ENCODE results near the gene AMOT.
"Not testable (repeated sequence)": the region's sequence is repeated elsewhere in the genome, so short reads cannot be mapped to it uniquely, and the experiment has no call there.

The AMOT gene

GRCh38 chrX:112840382-112841113, at the start of gene AMOT:
Gene AMOT (minus strand): TSS chrX:112840831. CDS start chrX:112823126, 17,705 bp downstream.
- peak; percentile 81 for DNase-seq
- in situ Hi-C loops (cut with HindIII; ENCODE audit: low pct_ligation_motif_present, low pct_unique_long_range_greater_than_20kb, low sequenced_read_pairs) = no loop called here

DNA sequence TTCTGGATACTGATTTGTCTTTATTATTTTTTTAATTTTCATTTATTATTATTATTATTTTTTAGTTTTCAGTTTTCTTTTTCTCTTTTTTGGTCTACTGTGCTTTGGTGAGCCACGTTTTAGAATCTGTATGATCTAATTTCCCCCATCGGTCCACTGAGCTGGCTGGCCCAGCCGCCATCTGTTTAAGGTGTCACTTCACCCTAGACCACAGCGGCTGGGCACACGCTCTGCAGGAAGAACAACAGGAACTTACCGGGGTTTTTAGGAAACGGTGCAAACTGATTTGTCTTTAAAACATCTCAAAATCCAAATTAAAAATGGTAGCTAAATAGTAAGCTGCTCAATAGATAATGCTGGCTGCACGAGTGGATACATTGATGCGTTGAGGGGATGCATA, 48.8 kb upstream of the AMOT start:
- DNase-seq = no peak
- in situ Hi-C loops (cut with HindIII; ENCODE audit: low pct_ligation_motif_present, low pct_unique_long_range_greater_than_20kb, low sequenced_read_pairs) = no loop called here

DNA sequence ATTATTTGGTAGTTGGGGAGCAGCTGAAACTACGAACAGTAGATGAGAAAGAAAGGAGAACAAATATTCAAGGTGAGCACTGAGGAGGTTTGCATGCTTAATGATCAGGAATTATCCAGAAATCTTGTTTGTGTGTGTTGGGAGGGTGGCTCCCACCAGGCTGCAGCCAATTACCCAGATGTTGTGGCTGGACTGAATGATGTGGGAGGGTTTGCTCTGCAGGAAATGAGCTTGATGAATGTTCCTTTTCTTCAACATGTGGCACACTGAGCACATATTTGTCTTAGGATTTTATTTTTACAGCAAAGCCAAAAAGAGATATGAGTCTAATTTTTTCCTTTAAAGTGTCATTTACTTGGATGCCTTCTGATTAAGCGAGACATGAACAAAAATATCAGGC, 48.3 kb upstream of the AMOT start:
- no peak for DNase-seq
- in situ Hi-C loops (cut with HindIII; ENCODE audit: low pct_ligation_motif_present, low pct_unique_long_range_greater_than_20kb, low sequenced_read_pairs) = no loop called here

- no peak for DNase-seq
- in situ Hi-C loops (cut with HindIII; ENCODE audit: low pct_ligation_motif_present, low pct_unique_long_range_greater_than_20kb, low sequenced_read_pairs) = no loop called here
These were observed 37.1 kb upstream of the AMOT start for GRCh38 chrX:112877771-112878173.

- in situ Hi-C loops (cut with HindIII; ENCODE audit: low pct_ligation_motif_present, low pct_unique_long_range_greater_than_20kb, low sequenced_read_pairs) = no loop called here
- no peak for DNase-seq
These were observed 34.0 kb upstream of the AMOT start for GRCh38 chrX:112874614-112875013.

- in situ Hi-C loops (cut with HindIII; ENCODE audit: low pct_ligation_motif_present, low pct_unique_long_range_greater_than_20kb, low sequenced_read_pairs) = no loop called here
- no peak for DNase-seq
These were observed 33.5 kb upstream of the AMOT start for GRCh38 chrX:112874175-112874574.

DNA sequence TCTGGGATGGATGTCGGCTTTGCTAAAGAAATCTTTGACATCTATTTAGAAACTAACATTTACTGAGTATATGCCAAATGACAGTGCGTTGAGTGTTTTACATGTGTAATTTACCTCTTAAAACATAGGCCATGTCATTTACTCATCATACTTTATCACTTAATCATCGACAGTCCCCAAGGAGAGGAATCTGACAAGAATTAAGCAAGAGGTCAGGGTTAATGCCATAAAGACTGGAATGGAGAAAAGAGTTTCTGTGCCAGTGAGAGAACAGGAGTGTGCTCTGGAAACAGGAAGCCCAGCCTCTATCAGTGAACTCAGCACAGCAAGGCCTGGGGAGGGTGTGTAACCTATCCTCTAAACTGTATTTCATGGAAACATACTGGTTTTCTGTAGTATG, 28.0 kb upstream of the AMOT start:
- in situ Hi-C loops (cut with HindIII; ENCODE audit: low pct_ligation_motif_present, low pct_unique_long_range_greater_than_20kb, low sequenced_read_pairs) = no loop called here

DNA sequence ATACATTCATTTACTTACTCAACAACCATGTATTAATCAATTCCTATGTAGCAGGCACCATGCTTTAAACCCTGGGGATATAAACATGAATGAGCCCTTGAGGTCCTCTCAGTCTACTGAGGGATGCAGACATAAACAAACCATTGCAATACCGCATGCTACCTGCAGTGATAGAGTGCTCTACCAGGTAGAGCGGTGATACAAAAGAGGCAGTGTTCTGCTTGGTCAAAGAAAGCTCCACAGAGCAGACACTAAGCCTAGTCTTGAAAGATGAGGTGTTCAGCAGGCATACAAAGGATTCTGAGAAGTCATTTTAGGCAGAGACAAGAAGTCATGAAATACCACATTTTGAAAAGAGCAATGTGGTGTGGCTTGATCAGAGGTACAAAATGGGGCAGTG, 26.9 kb upstream of the AMOT start:
- in situ Hi-C loops (cut with HindIII; ENCODE audit: low pct_ligation_motif_present, low pct_unique_long_range_greater_than_20kb, low sequenced_read_pairs) = no loop called here
- DNase-seq = no peak

More for the DNA sequence above, 28.0 kb upstream of the AMOT start:
- no peak for DNase-seq

GRCh38 chrX:112866175-112866574, 25.5 kb upstream of the AMOT start:
- in situ Hi-C loops (cut with HindIII; ENCODE audit: low pct_ligation_motif_present, low pct_unique_long_range_greater_than_20kb, low sequenced_read_pairs) = no loop called here
- no peak for DNase-seq

- DNase-seq = no peak
- in situ Hi-C loops (cut with HindIII; ENCODE audit: low pct_ligation_motif_present, low pct_unique_long_range_greater_than_20kb, low sequenced_read_pairs) = no loop called here
These were observed 24.9 kb upstream of the AMOT start for GRCh38 chrX:112865464-112866025.

- in situ Hi-C loops (cut with HindIII; ENCODE audit: low pct_ligation_motif_present, low pct_unique_long_range_greater_than_20kb, low sequenced_read_pairs) = no loop called here
These were observed 23.2 kb upstream of the AMOT start for GRCh38 chrX:112863850-112864249.

DNA sequence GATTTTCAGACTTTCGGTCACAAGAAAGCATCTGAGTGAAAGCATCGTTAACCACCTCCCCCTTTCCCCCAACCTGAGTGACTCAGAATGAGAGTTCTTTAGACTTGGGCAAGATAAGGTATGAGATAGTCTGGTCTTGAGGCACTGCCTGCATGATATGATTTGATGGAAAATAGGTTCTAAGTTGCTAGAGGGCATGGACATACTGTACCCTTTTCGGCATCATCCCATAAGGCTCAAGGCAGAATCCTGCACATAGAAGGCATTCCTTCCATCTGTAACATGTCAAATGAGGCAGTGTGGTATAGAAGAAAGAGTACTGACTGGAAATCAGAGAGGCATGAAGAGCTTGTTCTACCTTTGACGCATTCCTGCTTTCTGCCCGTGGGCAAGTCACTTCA, 16.8 kb upstream of the AMOT start:
- in situ Hi-C loops (cut with HindIII; ENCODE audit: low pct_ligation_motif_present, low pct_unique_long_range_greater_than_20kb, low sequenced_read_pairs) = no loop called here
- no peak for DNase-seq

More at GRCh38 chrX:112863850-112864249, 23.2 kb upstream of the AMOT start:
- no peak for DNase-seq

DNA sequence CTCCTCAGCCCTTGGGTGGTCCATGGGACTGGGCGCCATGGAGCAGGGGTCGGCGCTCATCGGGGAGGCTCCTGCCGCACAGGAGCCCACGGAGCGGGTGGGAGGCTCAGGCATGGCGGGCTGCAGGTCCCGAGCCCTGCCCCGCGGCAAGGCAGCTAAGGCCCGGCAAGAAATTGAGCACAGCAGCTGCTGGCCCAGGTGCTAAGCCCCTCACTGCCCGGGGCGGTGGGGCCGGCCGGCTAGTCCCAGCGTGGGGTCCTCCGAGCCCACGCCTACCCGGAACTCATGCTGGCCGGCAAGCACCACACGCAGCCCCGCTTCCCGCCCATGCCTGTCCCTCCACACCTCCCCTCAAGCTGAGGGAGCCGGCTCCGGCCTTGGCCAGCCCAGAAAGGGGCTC, 14.3 kb upstream of the AMOT start:
- DNase-seq; in situ Hi-C loops (cut with HindIII; ENCODE audit: low pct_ligation_motif_present, low pct_unique_long_range_greater_than_20kb, low sequenced_read_pairs): not testable (repeated sequence)

DNA sequence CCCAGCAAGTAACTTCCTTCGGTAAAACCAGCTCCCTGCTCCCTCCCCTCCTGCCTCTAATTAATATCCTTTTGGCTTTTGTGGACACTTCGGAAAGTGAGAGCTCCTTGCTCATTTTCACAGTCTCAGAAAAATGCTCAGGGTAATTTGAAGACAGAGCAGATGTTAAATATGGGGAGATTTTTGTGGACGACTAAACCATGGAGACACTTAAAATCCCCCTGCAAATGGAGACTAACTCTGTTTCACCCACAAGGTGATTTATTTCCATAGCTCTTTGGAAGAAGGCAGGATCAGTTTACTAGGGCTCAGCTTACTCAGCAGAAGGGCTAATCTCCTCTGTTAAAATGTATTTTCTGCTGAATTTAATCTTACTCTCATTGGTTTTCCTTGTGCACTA, 12.2 kb upstream of the AMOT start:
- in situ Hi-C loops (cut with HindIII; ENCODE audit: low pct_ligation_motif_present, low pct_unique_long_range_greater_than_20kb, low sequenced_read_pairs) = no loop called here
- DNase-seq = no peak

- in situ Hi-C loops (cut with HindIII; ENCODE audit: low pct_ligation_motif_present, low pct_unique_long_range_greater_than_20kb, low sequenced_read_pairs) = no loop called here
- no peak for DNase-seq
These were observed 11.2 kb upstream of the AMOT start for GRCh38 chrX:112851806-112852205.

- no peak for DNase-seq
- in situ Hi-C loops (cut with HindIII; ENCODE audit: low pct_ligation_motif_present, low pct_unique_long_range_greater_than_20kb, low sequenced_read_pairs) = no loop called here
These were observed 10.6 kb upstream of the AMOT start for GRCh38 chrX:112851161-112851779.

DNA sequence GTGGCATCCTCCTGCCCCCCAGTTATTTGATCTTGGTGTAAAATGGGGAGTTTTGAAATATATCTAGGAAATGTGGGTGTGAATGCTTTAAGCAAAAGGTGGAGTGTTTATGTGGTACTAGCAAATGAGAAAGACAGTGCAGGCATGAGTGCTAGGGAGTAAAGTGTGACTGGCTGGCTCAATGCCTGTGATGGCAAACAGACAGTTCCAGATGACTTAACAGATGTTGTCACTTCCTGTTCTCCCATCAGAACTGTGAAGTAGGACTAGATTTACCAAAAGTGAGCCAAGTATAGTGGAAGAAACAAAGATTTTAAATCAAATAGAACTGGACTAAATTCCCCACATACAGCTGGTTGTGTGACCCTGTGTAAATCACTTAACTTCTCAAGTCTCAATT, 8.4 kb upstream of the AMOT start:
- no peak for DNase-seq
- in situ Hi-C loops (cut with HindIII; ENCODE audit: low pct_ligation_motif_present, low pct_unique_long_range_greater_than_20kb, low sequenced_read_pairs) = no loop called here

DNA sequence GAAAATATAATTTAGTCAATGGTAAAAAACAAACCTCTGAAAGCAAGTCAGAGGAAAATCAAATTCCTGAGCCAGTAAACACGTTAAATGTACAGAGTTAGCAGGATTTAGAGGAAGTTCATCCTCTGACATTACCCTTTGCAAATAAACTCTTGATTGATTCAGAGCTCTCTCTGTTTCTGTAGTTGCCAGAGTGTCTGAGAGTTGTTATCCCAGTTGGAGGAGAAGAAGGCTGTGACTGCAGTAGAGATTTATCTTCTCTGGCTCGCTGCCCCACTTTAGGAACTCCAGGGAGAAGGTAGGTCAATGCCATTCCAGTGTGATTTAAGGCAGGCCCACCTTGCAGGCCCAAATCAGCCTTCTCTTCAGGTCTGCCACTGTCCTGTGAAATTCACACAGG, 6.2 kb upstream of the AMOT start:
- in situ Hi-C loops (cut with HindIII; ENCODE audit: low pct_ligation_motif_present, low pct_unique_long_range_greater_than_20kb, low sequenced_read_pairs) = no loop called here
- DNase-seq = no peak

GRCh38 chrX:112846187-112846586, 5.6 kb upstream of the AMOT start:
- no peak for DNase-seq
- in situ Hi-C loops (cut with HindIII; ENCODE audit: low pct_ligation_motif_present, low pct_unique_long_range_greater_than_20kb, low sequenced_read_pairs) = no loop called here

DNA sequence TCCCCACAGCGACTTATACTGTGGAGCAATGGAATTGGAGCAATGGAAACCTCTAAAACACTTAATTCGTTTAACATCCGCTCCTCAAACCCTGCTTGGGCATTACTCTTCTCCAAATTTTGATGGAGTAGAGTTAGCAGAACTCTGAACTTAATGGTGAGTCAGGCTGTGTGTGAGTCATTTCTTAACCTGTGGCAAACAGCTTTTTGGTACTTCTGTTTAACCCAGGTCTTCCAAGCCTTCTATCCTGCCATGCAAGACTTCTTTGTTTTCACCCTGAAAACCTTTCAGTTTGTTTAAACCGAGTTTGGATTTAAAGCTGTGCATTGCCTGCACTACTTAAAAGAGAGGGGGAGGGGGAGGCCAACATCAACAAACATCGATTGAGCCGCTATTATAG, 3.6 kb upstream of the AMOT start:
- in situ Hi-C loops (cut with HindIII; ENCODE audit: low pct_ligation_motif_present, low pct_unique_long_range_greater_than_20kb, low sequenced_read_pairs) = no loop called here
- no peak for DNase-seq

Measured in ACHN (cell line).